Effector CD8-positive, alpha-beta T cell (primary cell): ENCODE measurements around the gene KCNJ10.
"Not testable (repeated sequence)": the region's sequence is repeated elsewhere in the genome, so short reads cannot be mapped to it uniquely, and the experiment has no call there.

Experiments used
- DNase-seq: peaks from one replicate; lab custom pipeline; 2025; lab: John Stamatoyannopoulos, UW

KCNJ10 gene

DNA sequence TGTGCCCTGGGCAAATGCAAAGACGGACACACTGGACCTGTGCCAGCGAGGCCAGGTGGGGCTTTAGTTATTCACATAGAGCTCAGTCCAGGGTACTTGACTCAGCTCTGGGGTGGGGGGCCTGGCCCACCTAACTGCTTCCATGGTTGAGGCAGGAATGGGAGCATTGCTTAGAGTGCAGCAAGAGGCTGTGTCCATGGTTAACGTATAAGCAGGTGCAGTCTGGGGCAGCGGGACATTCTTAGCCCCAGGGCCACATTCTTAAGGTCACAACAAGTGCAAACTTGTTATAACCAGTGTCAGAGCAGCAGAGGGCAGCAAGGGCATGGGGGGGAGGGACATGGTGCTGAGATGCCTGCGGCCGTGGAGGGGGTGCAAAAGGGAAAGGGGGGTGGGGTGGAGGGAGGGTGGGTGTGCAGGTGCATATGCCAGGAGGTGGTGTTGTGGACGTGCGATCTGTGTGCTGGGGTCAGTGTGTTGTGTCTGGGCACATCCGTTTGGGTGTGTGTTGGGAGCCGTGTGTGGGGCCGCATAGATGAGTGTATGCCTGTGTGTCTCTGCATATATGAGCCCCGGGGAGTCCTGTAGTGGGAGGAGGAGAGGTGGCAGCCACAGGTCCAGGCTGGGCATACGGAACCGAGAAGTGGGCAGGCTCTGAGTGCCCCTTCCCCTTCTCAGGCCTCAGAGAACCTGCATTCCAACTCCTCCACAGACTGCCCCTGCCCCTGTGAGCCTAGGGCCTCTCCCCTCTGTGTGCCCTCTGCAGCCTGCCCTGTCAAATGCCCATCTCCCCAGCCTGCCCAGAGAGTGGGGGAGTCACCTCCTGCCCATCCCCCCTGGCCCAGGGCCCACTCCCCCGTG lies 8.4 kb downstream of the KCNJ10 start:
- DNase-seq, result no peak

DNA sequence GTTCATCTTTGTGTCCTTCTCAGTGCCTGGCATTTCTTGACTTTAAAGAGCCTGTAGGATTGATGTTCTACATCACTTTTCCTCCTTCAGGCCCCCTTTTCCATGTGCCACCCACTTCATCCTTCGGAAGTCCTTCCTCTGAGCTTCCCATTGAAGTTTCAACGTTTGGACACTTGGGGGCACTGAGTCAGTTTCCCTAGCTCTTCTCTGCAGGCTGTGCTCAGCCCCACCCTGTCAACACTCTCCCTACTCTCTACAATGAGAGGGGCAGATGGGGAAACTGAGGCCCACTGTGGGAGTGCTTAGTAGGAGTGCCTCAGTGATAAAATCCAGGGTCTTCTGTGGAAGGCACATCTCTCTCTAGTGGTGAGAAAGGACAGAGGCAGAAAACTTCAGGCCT lies 11.9 kb downstream of the KCNJ10 start:
- no peak for DNase-seq

DNA sequence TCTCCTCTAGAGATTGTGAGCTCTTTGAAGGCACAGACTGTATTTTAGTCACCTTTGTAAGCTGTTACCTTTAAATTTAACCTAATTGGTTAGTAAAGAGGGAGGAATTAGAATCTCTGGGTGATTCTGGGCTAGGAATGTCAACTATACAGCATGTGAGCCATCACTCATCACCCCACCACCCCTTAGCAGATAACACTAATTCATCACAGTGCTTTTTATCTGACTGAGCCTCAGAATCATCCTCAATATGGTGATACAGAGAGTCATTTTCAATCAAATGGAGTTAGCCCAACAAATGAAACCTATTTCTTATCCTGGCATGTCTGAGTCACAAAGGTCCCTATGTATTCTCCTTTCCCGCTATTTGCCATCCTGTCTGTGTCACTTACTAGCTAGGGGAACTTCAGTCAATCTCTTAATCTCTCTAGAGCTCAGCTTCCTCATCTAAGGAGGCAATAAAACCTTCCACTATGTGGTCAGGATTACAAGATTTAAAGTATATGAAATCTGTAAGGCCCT lies 13.3 kb downstream of the KCNJ10 start:
- no peak for DNase-seq

- no peak for DNase-seq
Observed at GRCh38 chr1:160053548-160054365, 16.2 kb downstream of the KCNJ10 start.

GRCh38 chr1:160052936-160053335 lies 17.0 kb downstream of the KCNJ10 start:
- no peak for DNase-seq

GRCh38 chr1:160050619-160051018 lies 19.3 kb downstream of the KCNJ10 start:
- DNase-seq, result no peak

DNA sequence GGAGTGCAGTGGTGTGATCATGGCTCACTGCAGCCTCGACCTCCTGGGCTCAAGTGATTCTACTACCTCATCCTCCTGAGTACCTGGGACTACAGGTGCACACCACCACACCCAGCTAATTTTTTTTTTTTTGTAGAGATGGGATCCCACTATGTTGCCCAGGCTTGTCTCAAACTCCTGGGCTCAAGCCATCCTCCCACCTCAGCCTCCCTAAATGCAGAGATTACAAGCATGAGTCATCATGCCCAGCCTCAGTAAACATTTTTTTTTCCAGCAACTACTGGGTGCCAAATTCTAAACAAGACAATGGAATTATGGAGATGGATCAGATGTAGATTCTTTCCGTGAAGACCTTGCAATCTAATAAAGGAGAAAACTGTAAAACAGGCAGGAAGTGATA lies 19.8 kb downstream of the KCNJ10 start:
- not testable (repeated sequence) for DNase-seq

- DNase-seq, result no peak
Observed at GRCh38 chr1:160049101-160049500, 20.9 kb downstream of the KCNJ10 start.

DNA sequence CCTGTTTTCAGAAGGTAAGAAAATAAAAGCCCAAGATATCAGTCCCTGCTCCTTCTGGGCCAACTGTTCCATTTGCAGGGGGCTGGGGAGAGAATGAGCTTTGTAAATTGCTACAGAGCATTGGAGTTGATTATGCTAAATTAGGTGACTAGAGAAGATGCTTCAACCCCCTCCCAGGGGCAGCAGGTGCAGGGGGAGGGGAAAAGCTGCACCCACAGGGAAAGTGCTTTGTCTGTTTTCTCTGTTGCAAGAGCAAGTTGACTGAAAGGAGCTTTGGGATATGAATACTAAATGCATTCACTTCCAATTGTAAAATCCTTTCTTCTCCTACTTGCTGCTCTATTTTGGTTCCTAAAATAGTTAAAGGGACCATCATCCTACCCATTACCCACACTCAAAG lies 21.6 kb downstream of the KCNJ10 start:
- DNase-seq, result no peak

DNA sequence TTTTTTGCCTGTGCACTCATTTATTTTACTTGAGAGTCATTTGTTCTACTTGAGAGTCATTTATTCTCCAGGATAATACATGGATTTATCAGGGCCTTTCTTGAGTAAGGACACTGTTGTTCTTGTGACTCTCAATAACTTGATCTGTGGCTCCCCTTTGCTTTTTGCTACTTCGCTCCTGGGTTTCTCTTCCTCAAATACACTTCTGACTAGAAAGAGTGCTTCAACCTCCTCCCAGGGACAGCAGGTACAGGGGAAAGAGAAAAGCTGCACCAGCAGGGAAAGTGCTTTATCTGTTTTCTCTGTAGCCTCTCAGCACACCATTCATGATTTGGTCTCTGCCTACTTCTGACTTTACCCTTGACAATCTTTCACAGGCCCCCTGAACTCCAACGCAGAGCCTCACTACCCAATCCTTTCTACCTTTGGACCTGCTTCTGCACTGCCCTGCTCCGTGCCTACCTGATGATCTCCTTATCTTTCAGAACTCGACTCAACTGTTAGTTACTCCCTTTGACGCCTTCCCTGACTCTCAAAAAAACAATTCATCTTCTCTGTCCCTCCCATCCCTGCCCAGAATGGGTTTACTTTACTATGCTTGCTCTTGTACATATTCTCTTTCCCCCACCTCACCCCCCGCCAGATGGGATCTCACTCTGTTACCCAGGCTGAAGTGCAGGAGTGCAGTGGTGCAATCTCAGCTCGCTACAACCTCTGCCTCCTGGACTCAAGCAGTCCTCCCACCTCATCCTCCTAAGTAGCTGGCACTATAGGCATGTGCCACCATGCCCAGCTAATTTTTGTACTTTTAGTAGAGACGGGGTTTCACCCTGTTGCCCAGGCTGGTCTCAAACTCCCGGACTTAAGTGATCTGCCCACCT lies 22.6 kb downstream of the KCNJ10 start:
- DNase-seq, result no peak

GRCh38 chr1:160046494-160047110 lies 23.4 kb downstream of the KCNJ10 start:
- DNase-seq, result peak; percentile 20

DNA sequence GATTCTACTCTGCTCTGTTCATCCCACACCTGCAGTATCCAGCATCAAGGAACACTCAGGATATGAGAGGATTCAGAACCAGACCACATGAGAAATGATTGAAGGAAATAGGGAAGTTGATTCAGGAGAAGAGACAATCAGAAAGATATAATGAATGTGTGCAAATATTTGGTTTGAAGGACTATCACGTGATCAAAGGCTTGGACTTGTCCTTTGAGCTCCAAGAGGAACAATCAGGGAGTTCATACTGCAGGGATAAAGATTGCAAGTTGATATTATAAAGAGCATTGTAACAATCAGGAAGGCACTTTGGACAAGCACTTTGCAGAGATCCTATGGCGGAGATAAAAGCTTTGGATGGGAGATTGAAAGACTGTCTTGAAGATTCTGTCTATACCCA lies 24.3 kb downstream of the KCNJ10 start:
- DNase-seq, result no peak

DNA sequence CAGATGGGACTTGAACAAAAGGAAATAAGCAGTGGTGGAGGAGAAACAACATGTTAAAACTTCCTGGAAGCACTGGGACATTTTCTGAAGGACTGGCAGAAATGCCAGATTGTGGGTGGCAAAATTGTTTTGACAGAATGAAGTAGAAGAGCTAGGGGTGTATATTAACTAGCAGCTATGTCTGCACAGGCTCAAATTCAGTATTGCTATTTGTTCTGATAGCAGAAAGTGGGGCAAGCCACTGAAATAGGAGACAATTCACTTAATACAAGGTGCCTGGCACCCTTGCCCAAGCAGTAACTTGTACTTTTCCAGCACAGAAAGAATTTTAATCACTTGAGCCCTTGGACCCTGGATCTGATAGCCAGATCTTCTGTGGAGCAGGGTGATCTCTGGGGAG lies 26.4 kb downstream of the KCNJ10 start:
- no peak for DNase-seq

- DNase-seq, result no peak
Observed at GRCh38 chr1:160040476-160040875, 29.5 kb downstream of the KCNJ10 start.

GRCh38 chr1:160032165-160032820 lies 37.7 kb downstream of the KCNJ10 start:
- DNase-seq, result no peak

- DNase-seq, result peak; percentile 86
Observed at GRCh38 chr1:160031365-160032164, 38.4 kb downstream of the KCNJ10 start, which contains the start of gene PIGM. TSS of gene PIGM (minus strand) at chr1:160031990. CDS start at chr1:160031739, 251 bp downstream.

DNA sequence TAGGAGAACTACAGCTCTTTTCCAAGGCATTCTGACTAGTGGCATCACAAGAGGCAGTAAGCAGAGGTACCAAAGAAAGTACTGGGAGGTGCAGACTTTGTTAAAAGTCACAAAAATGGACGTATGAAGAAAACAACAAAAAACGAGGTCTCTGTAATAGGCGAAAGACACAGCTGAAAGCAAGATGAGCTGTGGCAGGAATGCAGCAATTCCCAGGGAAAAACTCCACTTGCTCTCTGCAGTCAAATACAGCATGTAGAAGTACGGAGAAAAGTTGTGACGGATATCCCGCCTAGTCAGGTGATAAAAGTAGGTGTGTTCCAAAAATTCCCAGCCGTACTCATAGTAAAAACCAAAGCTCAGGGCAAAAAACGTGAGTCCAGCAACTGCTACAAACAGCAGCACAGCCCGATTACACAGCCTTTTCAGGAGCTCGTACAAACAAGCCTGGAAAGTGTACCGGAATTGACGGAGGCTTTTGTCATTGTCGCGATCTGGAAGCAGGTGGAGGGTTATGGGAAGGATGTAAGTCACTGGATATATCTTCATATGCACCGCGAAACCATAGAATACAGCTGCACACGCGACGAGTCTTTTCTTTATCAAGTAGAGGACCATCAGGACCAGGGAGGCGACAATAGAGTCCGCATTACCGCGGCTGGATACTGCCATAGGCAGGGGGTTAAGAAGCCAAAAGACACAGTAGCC lies 39.1 kb downstream of the KCNJ10 start:
- DNase-seq, result no peak

- no peak for DNase-seq
Observed at GRCh38 chr1:160028426-160028825, 41.5 kb downstream of the KCNJ10 start.

DNA sequence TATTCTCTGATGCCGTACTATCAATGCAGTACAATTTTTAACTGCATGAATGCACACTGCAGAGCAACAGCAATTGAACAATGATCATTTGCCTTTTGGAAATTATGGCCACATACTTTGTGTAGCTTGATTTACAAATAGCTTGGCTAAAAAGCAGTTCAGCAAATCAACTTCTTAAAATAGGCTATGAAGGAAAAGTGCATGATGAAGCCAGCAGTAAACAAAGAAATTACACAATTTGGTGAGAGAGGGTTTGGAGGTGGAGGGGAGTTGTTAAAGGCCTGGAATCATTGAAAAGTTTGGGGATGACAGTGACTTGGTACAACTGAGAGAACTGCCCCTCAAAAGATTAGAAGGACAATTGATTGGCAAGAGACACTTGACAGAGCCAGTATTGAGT lies 44.6 kb downstream of the KCNJ10 start:
- DNase-seq, result no peak
